ENCODE results near the gene NOSTRIN.

DNA sequence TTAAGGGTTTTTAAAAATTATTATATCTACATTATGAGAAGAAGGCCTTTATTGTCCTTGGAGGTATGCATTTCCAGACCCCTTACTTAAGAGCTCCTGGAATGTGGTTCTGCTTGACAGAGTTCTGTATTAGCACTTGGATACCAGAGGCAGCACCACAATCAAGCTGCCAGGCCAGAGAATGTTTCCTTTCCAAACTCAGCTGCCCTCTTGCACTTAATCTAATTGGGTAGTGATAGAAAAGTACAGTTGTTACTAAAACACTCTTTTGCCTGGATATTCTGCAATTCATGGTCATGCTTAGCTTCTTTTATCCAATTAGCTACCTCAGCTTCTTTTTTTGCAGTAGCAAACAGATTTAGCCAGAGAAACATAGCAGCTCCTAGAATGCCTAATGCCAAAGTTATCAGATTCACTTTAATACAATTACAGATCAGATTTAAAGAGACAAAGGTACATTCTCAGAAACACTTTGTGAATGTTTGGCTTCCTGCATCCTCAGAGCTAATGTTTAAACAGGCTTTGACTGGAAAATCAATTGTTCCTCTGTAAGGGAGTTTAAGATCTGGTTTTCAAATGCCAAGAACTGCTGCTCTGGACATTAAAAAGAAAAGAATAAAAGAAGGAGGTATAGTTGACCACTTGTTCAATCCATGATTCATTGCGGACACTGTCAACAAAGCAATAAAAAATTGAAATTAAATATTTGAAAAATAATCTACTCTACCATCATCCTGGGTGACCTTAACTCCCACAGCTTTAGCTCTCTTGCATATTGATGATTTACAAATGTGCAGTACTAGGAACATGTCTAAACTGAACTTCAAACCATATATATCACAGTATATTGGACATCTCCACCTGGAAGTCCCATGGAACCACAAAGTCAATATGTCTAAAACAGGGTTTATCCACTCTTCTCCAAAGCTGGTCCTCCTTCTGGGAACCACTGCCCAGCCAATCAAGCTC, 12.8 kb downstream of the NOSTRIN start:
- TF ChIP-seq, protein P1, sequence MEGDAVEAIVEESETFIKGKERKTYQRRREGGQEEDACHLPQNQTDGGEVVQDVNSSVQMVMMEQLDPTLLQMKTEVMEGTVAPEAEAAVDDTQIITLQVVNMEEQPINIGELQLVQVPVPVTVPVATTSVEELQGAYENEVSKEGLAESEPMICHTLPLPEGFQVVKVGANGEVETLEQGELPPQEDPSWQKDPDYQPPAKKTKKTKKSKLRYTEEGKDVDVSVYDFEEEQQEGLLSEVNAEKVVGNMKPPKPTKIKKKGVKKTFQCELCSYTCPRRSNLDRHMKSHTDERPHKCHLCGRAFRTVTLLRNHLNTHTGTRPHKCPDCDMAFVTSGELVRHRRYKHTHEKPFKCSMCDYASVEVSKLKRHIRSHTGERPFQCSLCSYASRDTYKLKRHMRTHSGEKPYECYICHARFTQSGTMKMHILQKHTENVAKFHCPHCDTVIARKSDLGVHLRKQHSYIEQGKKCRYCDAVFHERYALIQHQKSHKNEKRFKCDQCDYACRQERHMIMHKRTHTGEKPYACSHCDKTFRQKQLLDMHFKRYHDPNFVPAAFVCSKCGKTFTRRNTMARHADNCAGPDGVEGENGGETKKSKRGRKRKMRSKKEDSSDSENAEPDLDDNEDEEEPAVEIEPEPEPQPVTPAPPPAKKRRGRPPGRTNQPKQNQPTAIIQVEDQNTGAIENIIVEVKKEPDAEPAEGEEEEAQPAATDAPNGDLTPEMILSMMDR (IDR thresholded peaks at IDR 0.05): no peak
- TF ChIP-seq EP300 (IDR thresholded peaks at IDR 0.05): no peak

Data from sigmoid colon (tissue), 4 donors.